HK-2 (cell line): ENCODE measurements around the gene MDP1.

Experiments
- DNase-seq: peaks from one replicate; pipeline ENCODE4 v3.0.0-alpha.2; 2018; ENCODE audit not compliant: unreplicated experiment

MDP1 gene

GRCh38 chr14:24181371-24182077, 34.3 kb downstream of the MDP1 start:
- DNase-seq = no peak

GRCh38 chr14:24179961-24180796, 35.7 kb downstream of the MDP1 start:
- peak; percentile 65 for DNase-seq

- DNase-seq = no peak
Observed at GRCh38 chr14:24179294-24179960, 36.4 kb downstream of the MDP1 start.

GRCh38 chr14:24178399-24179178, 37.3 kb downstream of the MDP1 start:
- no peak for DNase-seq

GRCh38 chr14:24177891-24178290, 38.0 kb downstream of the MDP1 start:
- DNase-seq = no peak

GRCh38 chr14:24177041-24177825, 38.6 kb downstream of the MDP1 start:
- no peak for DNase-seq

GRCh38 chr14:24176599-24176998, 39.3 kb downstream of the MDP1 start:
- DNase-seq = no peak

GRCh38 chr14:24172871-24173281, 43.0 kb downstream of the MDP1 start:
- no peak for DNase-seq

GRCh38 chr14:24172261-24172860, 43.5 kb downstream of the MDP1 start:
- DNase-seq = no peak

- no peak for DNase-seq
Observed at GRCh38 chr14:24171422-24172260, 44.2 kb downstream of the MDP1 start, which contains the start of gene REC8. Gene REC8, plus strand, starts transcription at chr14:24172080. Its CDS starts 473 bp downstream, at chr14:24172553.

- no peak for DNase-seq
Observed at GRCh38 chr14:24167469-24168114, 48.3 kb downstream of the MDP1 start.

GRCh38 chr14:24165785-24166184, 50.1 kb downstream of the MDP1 start:
- no peak for DNase-seq

GRCh38 chr14:24164518-24164991, 51.3 kb downstream of the MDP1 start:
- no peak for DNase-seq
